GM18909 (cell line): ENCODE results near the gene FHAD1.

Source experiments
- ATAC-seq: cut with Tn5 transposase; IDR thresholded peaks from one replicate; pipeline ENCODE4 v1.9.1; 2021; ENCODE audit warnings: mild to moderate bottlenecking; ENCODE audit not compliant: unreplicated experiment, poor library complexity

The FHAD1 gene

DNA sequence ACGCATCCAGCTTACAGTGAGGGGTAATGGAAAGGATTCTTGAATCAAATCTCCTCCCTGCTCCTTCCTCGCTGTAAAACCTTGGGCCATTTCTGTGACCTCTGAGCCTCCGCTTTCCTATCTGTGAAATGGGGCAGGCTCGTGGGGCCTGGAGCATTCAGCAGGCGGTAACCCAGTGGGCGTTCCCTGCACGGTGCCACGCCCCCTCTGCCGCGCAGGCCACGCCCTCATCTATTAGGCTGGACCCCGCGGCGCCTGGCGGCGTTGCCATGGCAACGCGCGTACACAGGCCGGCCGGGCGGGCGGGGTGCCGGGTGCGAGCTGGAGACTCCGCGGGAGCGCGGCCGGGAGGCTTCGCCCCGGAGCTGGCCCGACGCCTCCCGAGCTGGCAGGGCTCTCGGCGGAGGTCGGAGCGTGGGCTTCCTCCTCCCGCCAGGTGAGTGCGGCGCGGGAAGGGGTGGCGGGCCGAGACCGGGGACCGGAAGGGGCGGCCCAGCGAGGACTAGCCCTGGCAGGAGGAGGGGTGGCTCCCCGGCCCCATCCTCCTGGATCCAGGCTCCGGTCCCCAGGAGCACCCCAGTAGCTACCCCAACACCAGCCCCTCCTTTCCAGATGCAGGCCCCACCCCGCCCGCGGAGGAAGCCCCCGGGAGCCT is at the start of gene FHAD1:
Gene FHAD1 (plus strand): TSS at position 264 of the 655 bp plus-strand sequence. CDS start 4,562 bp downstream, outside the sequence.
- no peak for ATAC-seq

DNA sequence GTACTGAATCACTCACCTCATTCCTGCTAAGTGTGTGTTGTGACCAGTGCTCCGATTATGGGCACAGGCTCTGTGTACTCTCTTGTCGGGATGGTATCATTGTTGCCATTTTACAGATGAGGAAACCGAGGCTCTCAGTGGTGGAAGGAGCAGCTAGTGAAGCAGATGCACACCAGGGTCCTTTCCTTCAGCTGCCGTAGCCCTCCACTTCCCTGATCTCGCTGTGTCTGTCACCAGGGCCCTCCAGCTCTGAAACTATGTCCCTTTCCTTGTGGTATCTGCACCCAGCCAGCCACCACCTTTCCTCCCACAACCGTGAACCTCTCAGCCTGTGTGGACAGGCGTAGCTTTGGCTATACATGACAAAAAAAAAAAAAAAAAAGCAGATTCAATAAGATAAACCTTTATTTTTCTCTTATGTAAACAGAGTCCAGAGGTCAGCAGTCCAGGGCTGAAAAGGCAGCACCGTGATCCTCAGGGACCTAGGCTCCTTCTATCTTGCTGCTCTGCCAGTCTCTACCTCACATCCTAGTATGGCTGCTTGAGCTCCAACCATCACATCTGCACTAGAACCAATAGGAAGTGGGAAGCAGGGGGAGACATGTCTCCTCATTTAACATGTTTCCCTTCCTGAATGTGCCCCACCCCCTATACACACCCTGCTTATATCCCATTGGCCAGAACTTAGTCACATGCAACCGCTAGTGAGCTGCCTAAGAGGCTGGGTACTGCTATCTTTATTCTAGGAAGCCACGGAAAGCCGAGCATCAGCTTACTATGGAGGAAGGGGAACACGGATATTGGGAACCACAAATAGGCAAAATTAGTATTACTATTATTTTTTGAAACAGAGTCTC is 49.2 kb upstream of the FHAD1 start:
- no peak for ATAC-seq

DNA sequence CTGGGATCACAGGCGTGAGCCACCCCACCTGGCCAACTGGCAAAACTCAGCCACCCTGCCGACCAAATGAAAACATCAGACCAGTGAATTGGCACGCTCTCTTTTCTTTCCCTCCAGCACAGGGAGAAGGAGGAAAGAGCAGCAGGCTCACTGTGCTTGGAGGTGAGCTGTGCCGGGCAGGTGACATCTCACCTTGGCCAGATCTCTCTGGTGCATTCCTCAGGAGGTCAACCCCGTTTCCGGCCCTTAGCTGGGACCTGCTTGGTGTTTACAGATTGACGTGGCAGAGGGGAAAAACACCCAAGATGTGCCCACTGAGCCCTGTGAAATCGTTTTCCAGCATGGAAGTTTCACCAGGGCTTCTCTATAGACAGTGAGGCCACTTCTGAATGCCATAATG is 48.3 kb upstream of the FHAD1 start:
- ATAC-seq = no peak

DNA sequence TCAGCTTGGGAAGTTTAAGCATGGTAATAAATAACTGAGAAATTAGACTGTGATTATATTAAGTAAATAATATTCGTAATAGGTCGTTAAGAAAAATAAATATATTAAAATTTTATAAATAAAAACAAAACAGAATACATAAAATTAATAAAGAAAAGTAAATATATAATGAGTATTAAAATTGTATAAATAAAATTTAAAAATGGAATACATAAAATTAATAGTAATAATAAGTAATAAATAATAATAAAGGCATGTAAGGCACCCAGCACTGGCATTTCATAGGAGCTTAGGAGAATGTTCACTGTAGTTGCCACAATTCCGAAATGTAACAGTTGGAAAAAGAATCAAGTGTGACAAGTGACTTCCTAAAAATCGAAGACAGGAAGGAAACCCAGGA is 45.8 kb upstream of the FHAD1 start:
- ATAC-seq = no peak

DNA sequence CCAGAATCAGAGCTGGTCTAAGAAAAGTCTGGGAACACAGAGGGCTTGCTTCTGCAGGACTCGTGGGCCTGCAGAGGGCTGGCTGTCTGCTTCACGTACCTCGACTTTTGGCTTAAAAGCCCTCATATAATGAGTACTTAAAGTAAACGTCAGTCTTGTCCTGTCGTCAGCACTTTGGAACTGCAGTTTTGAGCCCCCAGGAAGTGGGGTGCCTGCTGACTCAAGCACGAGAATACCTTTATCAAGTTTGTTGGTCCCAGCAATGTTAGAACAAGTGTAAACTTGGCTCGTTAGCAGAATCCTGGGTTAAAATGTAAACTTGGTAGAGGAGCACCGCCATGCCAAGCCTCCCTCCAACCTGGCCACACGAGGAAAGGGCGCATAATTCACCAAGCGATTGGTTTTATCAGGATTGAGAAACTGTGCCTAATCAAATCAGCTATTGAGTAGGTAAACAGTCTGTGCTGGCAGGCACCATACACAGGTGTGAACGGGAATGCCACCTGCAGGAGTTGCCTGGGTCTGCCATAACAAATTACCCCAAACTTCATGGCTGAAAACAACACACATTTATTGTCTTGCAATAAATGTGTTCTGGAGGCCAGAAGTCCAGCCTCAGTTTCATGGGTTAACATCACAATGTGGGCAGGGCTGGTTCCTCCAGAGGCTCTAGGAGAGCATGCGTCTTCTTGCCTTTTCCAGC is 45.0 kb upstream of the FHAD1 start:
- no peak for ATAC-seq

DNA sequence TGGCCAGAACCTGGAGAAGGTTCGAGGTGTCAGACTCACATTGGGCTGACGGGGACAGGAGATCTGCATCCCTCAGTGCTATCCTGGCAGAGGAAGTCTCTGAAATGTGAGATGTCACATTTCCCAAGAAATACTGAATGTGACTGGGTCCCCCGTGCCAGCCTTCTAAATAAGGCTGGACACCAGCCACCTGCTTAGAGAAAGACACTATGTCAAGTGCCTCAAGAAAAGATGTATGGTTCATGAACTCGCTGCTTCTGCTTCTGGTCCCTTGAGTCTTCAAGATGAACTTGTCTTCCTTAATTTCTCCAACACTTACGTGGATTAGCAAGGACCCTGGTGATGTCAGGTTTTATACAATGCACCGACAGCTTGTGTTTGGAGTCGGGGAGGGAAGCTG is 42.1 kb upstream of the FHAD1 start:
- ATAC-seq = no peak

DNA sequence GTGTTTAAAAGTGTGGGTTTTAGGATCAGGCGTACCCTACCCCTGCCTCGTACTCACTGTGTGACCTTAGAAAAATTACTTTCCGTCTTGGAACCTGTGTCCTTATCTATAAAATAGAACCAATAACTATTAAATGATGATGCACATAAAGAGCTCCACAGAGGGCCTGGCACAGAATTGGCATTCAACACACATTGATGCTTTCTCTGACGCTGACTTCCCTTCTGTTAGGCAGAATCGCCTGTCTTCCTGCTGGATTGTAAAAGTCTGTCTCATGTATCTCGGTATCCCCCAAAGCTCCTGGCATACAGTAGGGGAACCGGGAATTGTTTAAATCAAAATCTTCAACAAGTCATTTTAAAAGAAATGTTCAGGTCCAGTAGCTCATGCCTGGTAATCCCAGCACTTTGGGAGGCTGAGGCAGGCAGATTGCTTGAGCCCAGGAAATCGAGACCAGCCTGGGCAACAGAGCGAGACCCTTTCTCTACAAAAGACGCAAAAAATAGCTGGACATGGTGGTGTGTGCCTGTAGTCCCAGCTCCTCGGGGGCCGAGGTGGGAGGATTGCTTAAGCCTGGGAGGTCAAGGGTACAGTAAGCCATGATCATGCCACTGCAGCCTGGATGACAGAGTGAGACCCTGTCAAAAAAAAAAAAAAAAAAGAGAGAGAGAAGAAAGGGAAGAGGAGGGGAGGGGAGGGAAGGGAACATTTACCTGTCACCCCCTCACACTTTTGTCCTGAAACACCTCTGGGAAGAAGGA is 41.3 kb upstream of the FHAD1 start:
- ATAC-seq = no peak

DNA sequence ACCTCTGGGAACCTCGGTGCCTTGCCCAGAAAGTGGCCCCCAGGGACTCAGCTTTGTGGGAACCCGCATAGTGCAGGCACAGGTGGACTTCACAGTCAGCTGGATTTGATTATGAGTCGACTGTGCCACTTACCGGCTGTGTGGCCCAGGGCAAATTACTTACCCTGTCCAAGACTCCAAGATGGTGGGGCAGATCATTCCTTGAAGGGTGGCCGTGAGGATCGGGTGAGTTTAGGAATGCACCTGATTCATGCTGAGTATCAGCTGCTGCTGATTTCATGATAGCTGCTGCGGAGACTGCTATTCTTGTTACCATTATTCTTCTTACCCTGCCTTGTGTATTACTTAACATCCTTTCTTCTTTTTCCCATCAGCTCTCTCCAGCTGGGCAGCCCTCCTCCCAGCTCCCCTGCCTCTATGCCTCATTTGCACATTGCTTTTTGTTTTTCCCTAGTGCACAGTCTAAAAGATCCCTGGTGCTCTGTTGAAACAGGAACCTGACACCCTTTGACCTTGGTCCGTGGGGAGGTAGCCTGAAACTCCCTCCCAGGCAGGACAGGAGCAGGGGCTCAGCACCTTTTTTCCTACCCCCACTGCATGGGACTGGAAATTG is 40.5 kb upstream of the FHAD1 start:
- no peak for ATAC-seq

DNA sequence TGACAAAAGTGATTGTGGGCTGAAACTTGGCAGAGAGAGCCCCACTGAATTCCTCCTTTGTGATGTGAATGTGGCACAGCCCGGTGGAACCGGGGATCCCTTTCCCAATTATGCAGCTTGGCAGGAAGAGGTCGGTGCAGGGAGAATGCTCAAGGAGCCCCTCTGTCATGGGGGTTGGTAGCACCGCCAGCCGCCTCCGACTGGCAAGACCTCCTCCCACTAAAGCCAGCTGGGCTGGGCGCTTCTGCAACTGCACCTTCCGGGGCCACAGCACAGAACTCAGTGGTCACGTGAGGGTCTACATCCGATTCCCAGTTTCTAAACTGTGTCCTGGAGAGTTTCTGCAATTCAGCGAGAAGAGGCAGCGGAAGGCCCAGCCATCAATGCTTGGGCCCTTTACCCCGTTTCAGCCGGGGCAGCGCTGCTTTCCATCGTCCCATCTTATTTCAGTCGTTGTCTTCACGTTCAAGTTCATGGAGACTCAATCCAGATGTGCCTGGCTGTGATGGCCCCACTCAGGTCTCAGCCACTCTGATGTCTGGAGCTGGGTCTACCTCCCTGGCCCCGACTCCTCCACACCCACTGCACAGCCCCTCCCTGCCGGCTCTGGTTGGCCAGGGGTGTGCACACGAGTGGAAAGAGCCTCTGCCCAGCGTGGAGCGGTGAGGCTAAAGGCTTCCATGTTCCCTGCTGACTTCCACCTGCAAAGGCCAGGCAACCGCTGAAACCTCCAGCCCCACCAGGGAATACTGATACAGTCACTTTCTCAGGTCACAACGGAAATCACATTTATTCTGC is 39.8 kb upstream of the FHAD1 start:
- ATAC-seq = no peak

DNA sequence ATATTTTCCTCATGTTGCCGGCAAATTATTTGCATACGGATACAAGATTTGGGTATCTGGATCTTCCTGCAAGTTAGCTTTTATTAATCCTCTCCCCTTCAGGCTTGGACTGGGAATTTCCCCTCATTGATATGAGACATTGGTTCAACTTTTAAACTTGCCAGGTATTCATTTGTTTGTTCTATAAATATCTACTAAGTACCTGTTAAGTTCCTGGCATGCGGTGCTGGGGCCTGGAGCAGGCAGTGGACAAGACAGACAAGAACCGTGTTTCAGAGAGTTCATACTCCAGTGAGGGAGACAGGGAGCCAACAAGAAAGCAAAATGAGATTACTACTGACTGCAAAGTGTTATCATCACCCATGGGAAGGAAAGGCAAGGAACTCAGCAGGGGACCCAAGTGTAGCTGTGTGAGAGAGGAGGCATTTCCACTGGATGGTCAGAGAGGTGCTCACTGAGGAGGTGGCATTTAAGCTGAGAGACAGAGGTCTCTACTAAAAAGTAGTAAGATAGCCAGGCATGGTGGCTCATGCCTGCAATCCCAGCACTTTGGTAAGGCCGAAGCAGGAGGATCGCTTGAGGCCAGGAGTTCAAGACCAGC is 39.1 kb upstream of the FHAD1 start:
- ATAC-seq = no peak

DNA sequence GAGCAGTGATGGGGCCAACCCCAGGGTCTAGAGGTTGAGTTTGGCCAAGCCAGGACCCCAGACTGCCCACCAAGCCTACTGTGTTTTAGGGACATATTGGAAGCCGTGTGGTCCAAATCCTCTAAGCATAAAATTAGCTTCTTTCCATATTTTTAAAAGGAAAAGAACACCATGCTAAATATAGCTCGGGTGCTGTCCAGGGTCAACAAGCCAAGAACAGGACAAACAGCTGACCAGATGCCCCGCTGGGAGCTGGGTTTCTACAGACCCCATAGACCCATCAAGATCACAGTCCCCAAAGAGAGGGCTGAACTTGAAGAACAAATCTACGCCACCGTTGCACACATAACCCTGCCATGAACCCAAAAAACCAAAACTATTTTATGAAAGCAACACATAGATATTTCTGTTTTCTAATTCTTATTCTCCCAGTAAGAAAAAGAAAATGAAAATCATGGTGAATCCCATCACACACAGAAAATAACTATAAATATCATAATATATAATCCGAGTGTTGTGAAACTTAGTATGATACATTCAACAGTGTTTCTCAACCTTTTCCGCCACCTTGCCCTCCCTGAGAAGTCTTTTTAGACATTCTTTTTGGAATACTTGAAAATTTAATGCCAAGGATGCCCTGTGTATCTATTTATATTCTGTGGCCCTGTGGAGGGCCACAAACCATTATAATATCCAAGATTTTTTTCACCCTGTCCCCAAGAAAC is 36.2 kb upstream of the FHAD1 start:
- ATAC-seq = no peak

DNA sequence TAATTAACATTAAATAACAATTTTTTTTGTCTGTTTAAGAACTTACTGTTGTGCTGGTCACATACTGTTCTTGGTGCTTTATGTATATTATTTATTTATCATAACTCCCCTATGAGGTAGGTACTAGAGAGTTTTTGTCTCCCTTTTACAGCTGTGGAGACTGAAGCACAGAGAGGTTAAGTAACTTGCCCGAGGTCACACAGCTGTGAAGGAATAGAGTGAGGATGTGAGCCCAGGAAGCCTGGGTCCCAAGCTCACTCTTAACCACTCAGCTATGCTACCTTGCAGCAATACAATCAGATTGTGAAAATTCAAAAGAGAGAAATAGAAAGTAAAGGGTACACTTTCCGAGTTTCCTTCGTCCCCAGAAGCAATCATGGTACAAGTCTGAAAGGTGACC is 35.6 kb upstream of the FHAD1 start:
- ATAC-seq = no peak

DNA sequence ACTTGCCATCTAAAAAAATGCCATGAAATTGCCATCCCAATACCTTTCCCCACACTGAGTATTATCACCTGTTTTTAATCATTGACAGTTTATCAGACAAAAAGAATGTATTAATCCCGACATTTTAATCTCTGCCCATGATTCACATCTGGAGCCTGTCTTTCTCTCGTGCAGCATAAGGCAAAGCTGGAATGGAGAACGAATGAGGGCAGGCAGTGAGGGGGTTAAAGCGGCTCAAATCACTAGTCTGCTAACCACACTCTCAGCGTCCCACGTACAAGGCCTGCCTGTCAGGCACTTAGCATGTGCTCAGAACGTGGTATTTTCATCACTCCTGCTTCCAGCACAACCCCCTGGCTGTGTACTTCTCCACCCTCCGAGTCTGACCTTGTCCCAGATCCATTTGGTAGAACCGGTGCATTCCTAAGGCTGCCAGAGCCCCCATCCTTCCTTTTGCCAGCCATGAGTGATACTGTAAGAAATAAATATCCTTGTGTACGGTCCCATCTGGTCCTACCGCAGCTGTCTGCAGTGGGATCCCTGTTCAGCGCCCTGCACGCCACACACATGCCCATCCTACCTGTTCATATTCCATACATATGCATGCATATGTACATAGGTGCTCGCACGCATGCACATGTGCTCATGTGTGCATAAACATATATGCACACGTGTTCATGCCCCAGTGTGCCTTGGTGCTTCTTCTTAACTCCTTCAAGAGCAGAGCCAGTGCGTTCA is 34.6 kb upstream of the FHAD1 start:
- ATAC-seq = no peak

DNA sequence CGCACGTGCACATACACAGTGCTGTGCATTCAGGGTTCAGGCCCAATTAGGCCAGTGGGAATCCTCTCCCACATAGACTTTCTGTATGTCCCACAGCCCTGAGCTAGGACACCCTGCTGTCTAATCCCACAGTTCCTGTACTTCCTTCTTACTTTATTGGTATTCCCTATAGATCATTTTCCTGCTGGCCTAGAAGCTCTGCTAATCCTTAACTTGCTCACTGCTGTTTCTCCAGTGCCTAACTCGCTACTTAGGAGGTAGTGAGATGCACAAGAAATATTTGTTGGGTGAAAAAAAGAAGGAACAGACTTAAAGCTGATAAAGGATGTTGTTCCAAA is 34.1 kb upstream of the FHAD1 start:
- ATAC-seq = no peak

DNA sequence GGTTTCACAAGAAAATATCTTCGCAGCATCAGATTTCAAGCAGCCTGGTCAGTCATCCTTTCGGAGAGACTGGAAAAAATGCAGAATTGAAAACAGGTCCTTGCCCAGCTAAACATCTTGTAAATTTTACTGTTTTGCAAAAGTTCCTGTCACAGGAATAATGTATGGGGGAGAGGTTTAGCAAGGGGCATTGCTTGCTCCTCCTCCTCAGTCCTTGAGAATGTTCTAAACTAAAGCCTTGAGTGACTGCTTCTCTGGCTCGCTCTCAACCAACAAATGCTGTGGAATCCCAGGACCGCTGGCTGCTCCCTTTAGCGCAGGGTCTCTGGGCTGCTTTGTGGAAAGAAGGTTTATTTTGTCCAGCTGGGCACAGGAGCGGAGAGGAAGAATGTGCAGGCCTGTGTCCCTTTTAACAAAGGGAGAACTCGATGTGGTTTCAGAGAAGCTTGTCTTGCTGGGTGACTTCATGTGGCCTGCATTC is 33.6 kb upstream of the FHAD1 start:
- no peak for ATAC-seq

DNA sequence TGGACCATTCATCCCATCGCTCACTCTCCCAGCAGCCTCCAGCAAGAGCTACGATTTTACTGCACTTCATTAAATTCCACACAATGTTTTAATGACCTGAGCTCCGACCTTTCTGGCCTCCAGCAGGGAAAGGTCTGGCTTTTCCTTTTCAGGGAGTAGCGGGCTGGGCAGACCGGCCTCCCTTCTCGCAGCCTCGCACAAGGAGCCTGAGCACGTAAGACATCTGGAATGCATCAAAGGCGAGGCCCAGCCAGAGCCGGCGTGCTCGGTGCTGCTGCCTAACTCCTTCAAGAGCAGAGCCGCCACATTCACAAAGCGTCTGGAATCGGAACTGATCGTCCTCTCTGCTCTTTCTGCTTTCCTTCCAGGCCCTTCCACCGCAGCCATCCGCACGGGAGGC is 32.5 kb upstream of the FHAD1 start:
- ATAC-seq = no peak

DNA sequence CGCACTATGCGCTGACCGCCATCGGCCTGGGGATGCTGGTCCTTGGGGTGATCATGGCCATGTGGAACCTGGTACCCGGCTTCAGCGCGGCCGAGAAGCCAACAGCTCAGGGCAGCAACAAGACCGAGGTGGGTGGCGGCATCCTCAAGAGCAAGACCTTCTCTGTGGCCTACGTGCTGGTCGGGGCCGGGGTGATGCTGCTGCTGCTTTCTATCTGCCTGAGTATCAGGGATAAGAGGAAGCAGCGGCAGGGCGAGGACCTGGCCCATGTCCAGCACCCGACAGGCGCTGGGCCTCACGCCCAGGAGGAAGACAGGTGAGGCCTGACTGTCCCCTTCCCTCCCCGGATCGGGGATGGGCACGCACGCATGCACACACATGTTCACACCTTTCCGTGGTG is 31.9 kb upstream of the FHAD1 start:
- ATAC-seq = no peak

DNA sequence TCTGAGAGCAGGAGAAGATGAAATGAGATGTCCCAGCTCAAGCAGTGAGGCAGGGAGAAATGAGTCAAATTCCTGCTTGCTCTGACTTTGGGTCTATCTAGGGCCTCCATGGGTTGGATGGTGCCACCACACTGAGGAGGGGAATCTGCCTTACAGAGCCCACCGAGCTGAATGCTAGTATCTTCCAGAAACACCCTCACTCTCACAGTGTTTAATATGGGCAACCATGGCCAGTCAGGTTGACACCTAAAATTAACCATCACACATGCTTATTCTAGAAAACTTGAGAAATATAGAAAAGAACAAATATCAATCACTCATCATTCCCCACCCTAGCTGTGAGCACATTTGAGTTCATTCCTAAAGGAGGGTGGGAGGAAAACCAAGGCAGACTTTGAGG is 29.4 kb upstream of the FHAD1 start:
- ATAC-seq = no peak
